Neural crest cell (in vitro differentiated cells): ENCODE results near the gene TBC1D22B. TPM values are rescaled to one million over a fixed set of nuclear protein-coding genes. Genes with fewer than 3 reads are reported as not detected.

Source experiments
- DNase-seq: peaks from one replicate; pipeline ENCODE4 v3.0.0; 2021; ENCODE audit warnings: low read depth, mixed read lengths, low spot score
- H3K27ac Mint-ChIP-seq: one replicate; pipeline ENCODE4 v1.8.0; 2021; ENCODE audit warnings: mild to moderate bottlenecking, mixed read lengths; ENCODE audit not compliant: unreplicated experiment
- H3K27me3 Mint-ChIP-seq: 2 replicates; pipeline ENCODE4 v1.8.0; 2021; ENCODE audit warnings: low read depth, mild to moderate bottlenecking, mixed read lengths
- H3K36me3 Mint-ChIP-seq: 2 replicates; pipeline ENCODE4 v1.8.0; 2021; ENCODE audit warnings: low read depth, mild to moderate bottlenecking, mixed read lengths
- H3K4me1 Mint-ChIP-seq: 2 replicates; pipeline ENCODE4 v1.8.0; 2021; ENCODE audit warnings: mixed read lengths
- H3K4me3 Mint-ChIP-seq: one replicate; pipeline ENCODE4 v1.8.0; 2021; ENCODE audit warnings: mild to moderate bottlenecking, mixed read lengths
- H3K9me3 Mint-ChIP-seq: 2 replicates; pipeline ENCODE4 v1.8.0; 2021; ENCODE audit warnings: mixed read lengths
- total RNA-seq: library from RNA; stranded (reverse); gene quantifications from 2 replicates; pipeline ENCODE4 v1.2.1, GENCODE V29; 2021
- TF ChIP-seq, protein P1 (sequence below): fragments of 200-600 bp; sonication (generic); conservative IDR thresholded peaks from 2 replicates; pipeline ENCODE4 v1.5.0; 2021; ENCODE audit warnings: antibody characterized with exemption, mild to moderate bottlenecking

Gene TBC1D22B
- total RNA-seq, 1 donor from 2014 or later, result 11.1 TPM

DNA sequence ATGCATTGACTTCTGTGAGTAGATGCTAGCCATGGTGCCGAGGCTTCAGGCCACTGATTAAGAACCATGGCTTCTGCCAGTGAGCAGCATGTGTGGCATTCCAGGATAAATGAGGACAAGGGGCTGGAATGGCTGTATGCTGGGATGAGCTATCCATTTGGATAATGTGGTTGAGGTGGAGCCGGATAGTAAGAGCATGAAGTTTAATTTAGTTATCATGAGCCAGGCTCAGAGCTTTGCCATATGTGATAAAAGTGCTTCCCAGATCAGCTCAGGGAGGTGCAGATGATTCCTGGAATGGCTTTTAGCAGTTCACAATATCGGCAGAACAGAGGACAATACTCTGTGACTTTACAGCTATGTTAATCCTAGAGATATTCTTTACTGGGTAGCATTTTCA lies 61.6 kb downstream of the TBC1D22B start:
- no peaks in the 10 kb centered on the region for H3K4me1 Mint-ChIP-seq
- DNase-seq, result no peak
- no peaks in the 10 kb centered on the region for H3K27me3 Mint-ChIP-seq
- TF ChIP-seq, protein P1, sequence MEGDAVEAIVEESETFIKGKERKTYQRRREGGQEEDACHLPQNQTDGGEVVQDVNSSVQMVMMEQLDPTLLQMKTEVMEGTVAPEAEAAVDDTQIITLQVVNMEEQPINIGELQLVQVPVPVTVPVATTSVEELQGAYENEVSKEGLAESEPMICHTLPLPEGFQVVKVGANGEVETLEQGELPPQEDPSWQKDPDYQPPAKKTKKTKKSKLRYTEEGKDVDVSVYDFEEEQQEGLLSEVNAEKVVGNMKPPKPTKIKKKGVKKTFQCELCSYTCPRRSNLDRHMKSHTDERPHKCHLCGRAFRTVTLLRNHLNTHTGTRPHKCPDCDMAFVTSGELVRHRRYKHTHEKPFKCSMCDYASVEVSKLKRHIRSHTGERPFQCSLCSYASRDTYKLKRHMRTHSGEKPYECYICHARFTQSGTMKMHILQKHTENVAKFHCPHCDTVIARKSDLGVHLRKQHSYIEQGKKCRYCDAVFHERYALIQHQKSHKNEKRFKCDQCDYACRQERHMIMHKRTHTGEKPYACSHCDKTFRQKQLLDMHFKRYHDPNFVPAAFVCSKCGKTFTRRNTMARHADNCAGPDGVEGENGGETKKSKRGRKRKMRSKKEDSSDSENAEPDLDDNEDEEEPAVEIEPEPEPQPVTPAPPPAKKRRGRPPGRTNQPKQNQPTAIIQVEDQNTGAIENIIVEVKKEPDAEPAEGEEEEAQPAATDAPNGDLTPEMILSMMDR, result no peak
- H3K27ac Mint-ChIP-seq, result no peak overlapping the region
- H3K9me3 Mint-ChIP-seq, result no peaks in the 10 kb centered on the region
- no peak overlapping the region for H3K4me3 Mint-ChIP-seq
- peaks cover 9% of the 10 kb centered on the region for H3K36me3 Mint-ChIP-seq

- no peak for DNase-seq
- Mint-ChIP-seq H3K4me1 (no peaks in the 10 kb centered on the region), H3K36me3 (peaks cover 3% of the 10 kb centered on the region), H3K9me3 (no peaks in the 10 kb centered on the region), H3K27ac (no peak overlapping the region), H3K27me3 (no peaks in the 10 kb centered on the region), H3K4me3 (no peak overlapping the region)
- TF ChIP-seq, protein P1, result no peak
These were observed 62.4 kb downstream of the TBC1D22B start for GRCh38 chr6:37319856-37320480.

DNA sequence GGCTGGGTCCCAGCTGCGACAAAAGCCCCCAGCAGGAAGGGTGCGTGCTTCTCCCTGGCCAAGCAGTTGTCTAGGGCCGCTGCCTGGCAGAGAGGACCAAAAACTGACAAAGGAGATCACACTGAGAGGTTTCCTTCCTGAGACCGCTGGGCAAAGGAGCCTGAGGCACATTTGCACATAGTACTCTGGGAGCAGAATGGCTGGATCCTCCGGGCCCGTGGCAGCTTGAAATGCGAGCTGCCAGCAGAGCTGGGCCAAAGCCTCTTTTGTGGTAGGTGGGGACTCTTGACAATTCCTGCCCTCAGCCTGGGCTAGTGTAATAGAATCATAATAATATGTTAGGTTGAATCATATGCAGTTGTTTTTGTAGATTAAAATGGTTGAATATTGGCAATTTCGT lies 63.1 kb downstream of the TBC1D22B start:
- H3K4me3 Mint-ChIP-seq, result no peak overlapping the region
- DNase-seq, result no peak
- TF ChIP-seq, protein P1, result no peak
- H3K9me3 Mint-ChIP-seq, result no peaks in the 10 kb centered on the region
- H3K4me1 Mint-ChIP-seq, result peaks cover under 1% of the 10 kb centered on the region
- no peaks in the 10 kb centered on the region for H3K27me3 Mint-ChIP-seq
- peaks cover 3% of the 10 kb centered on the region for H3K36me3 Mint-ChIP-seq
- H3K27ac Mint-ChIP-seq, result no peak overlapping the region

- H3K4me1 Mint-ChIP-seq, result peaks cover 4% of the 10 kb centered on the region
- TF ChIP-seq, protein P1, result no peak
- H3K27ac Mint-ChIP-seq, result no peak overlapping the region
- DNase-seq, result no peak
- no peaks in the 10 kb centered on the region for H3K27me3 Mint-ChIP-seq
- no peaks in the 10 kb centered on the region for H3K9me3 Mint-ChIP-seq
- no peak overlapping the region for H3K4me3 Mint-ChIP-seq
- peaks cover 3% of the 10 kb centered on the region for H3K36me3 Mint-ChIP-seq
These were observed 63.5 kb downstream of the TBC1D22B start for GRCh38 chr6:37321101-37321500.

- Mint-ChIP-seq H3K36me3 (peaks cover 3% of the 10 kb centered on the region), H3K27ac (peak overlapping the region; percentile 38), H3K4me3 (no peak overlapping the region), H3K27me3 (no peaks in the 10 kb centered on the region), H3K4me1 (peaks cover 4% of the 10 kb centered on the region), H3K9me3 (no peaks in the 10 kb centered on the region)
- DNase-seq, result no peak
- TF ChIP-seq, protein P1, result no peak
These were observed 64.2 kb downstream of the TBC1D22B start for GRCh38 chr6:37321516-37322415.
